Endothelial cell of umbilical vein (primary cell): ENCODE measurements around the gene LENG8. TPM values are rescaled to one million over a fixed set of nuclear protein-coding genes. Genes with fewer than 3 reads are reported as not detected.

Experiments
- BruUV-seq: library from RNA; stranded (reverse); fragments of 400-500 nt; replicated peaks from 2 replicates; lab custom pipeline; 2021; lab: Mats Ljungman, UMichigan
- CTCF ChIA-PET: fragments of 300-600, 350-600 bp; sonication (Branson Sonifier 250); formaldehyde crosslinking; loops from one replicate; lab custom pipeline; 2021; ENCODE audit warnings: antibody characterized with exemption, inconsistent platforms; lab: Charles Lee
- POLR2A ChIA-PET: fragments of 300-600, 350-600 bp; sonication (Branson Sonifier 250); formaldehyde crosslinking; loops from one replicate; lab custom pipeline; 2021; ENCODE audit warnings: antibody characterized with exemption, inconsistent platforms; lab: Charles Lee
- DNase-seq: peaks from one replicate; pipeline ENCODE4 v3.0.0-alpha.2; 2011; ENCODE audit warnings: low read depth, low spot score
- FAIRE-seq: peaks from 2 replicates; lab custom pipeline; 2011; peaks lifted over from hg19 to GRCh38; lab: Jason Lieb, UNC
- H2AFZ ChIP-seq: 2 replicates; pipeline ENCODE4 v1.6.0; 2012; ENCODE audit warnings: low read depth, low read length, control low read depth, inconsistent platforms
- H3K27ac ChIP-seq: 2 replicates; pipeline ENCODE4 v1.5.1; 2011; ENCODE audit warnings: low read depth, mild to moderate bottlenecking, control low read depth, low read length, moderate library complexity; ENCODE audit not compliant: insufficient read depth
- H3K27me3 ChIP-seq, 2 experiments: 2 replicates each; pipeline versions ENCODE4 v1.6.0 to v1.6.1; 2011; ENCODE audit warnings: low read length in 2 of 2, mixed read lengths in 1 of 2; ENCODE audit not compliant: control insufficient read depth in 2 of 2, insufficient read depth in 2 of 2
- H3K36me3 ChIP-seq, 2 experiments: 2 replicates in 1 of 2; 3 replicates in 1 of 2; pipeline ENCODE4 v1.5.1; 2011; ENCODE audit warnings: low read length in 2 of 2, mild to moderate bottlenecking in 1 of 2, moderate library complexity in 1 of 2; ENCODE audit not compliant: control insufficient read depth in 2 of 2, insufficient read depth in 2 of 2; ENCODE audit errors: extremely low read depth in 1 of 2
- H3K4me1 ChIP-seq: 3 replicates; pipeline ENCODE4 v1.5.1; 2011; ENCODE audit warnings: mild to moderate bottlenecking, low read length; ENCODE audit not compliant: control insufficient read depth, insufficient read depth; ENCODE audit errors: extremely low read depth
- H3K4me2 ChIP-seq: 2 replicates; pipeline ENCODE4 v1.6.1; 2011; ENCODE audit warnings: low read length, control low read depth, mixed read lengths; ENCODE audit not compliant: insufficient read depth
- H3K4me3 ChIP-seq, 3 experiments: fragments of 200-600 bp in 1 of 3; sonication (generic), shearing (Covaris generic) in 1 of 3; replicated peaks in 1 of 3; 2 replicates each; pipeline ENCODE4 v1.5.1; 2011 to 2016; ENCODE audit warnings: control low read depth in 3 of 3, low read length in 3 of 3, mild to moderate bottlenecking in 2 of 3, inconsistent platforms in 1 of 3, low read depth in 1 of 3, moderate library complexity in 1 of 3; ENCODE audit not compliant: insufficient read depth in 1 of 3
- H3K79me2 ChIP-seq: 2 replicates; pipeline ENCODE4 v1.6.0; 2012; ENCODE audit warnings: low read length, inconsistent platforms; ENCODE audit not compliant: control insufficient read depth, insufficient read depth
- H3K9ac ChIP-seq: replicated peaks from 2 replicates; pipeline ENCODE3; 2011; ENCODE audit warnings: low read length, control low read depth; ENCODE audit not compliant: insufficient read depth; ENCODE audit errors: extremely low read depth
- H3K9me1 ChIP-seq: replicated peaks from 3 replicates; pipeline ENCODE4 v1.6.0; 2011; ENCODE audit warnings: mild to moderate bottlenecking, low read length; ENCODE audit not compliant: control insufficient read depth, insufficient read depth; ENCODE audit errors: extremely low read depth
- H3K9me3 ChIP-seq: replicated peaks from 2 replicates; pipeline ENCODE4 v1.5.1; 2012; ENCODE audit warnings: low read length, inconsistent platforms; ENCODE audit not compliant: control insufficient read depth, insufficient read depth
- H4K20me1 ChIP-seq: replicated peaks from 2 replicates; pipeline ENCODE3; 2011; ENCODE audit warnings: mild to moderate bottlenecking, low read length; ENCODE audit not compliant: control insufficient read depth, insufficient read depth; ENCODE audit errors: extremely low read depth
- EZH2 ChIP-seq: IDR thresholded peaks from 2 replicates; pipeline ENCODE4 v1.6.1; 2012; ENCODE audit warnings: borderline replicate concordance, low read depth, mild to moderate bottlenecking, moderate library complexity, low read length, inconsistent platforms; ENCODE audit not compliant: severe bottlenecking
- FOS ChIP-seq: IDR thresholded peaks from 2 replicates; pipeline ENCODE4 v1.6.1; 2011; ENCODE audit warnings: mild to moderate bottlenecking, low read length, moderate library complexity, borderline replicate concordance; ENCODE audit not compliant: insufficient read depth
- GATA2 ChIP-seq: IDR thresholded peaks from 2 replicates; pipeline ENCODE4 v1.7.0; 2011; ENCODE audit warnings: low read depth, mild to moderate bottlenecking, moderate library complexity, mixed read lengths, low read length; ENCODE audit not compliant: insufficient read length, insufficient read depth
- JUN ChIP-seq: IDR thresholded peaks from 2 replicates; pipeline ENCODE4 v1.6.1; 2011; ENCODE audit warnings: borderline replicate concordance, low read depth; ENCODE audit not compliant: insufficient read length, insufficient read depth
- MYC ChIP-seq: IDR thresholded peaks from one replicate; pipeline ENCODE4 v1.6.1; 2011; ENCODE audit warnings: mild to moderate bottlenecking, low read depth, low read length
- POLR2AphosphoS5 ChIP-seq: IDR thresholded peaks from 2 replicates; pipeline ENCODE4 v1.6.1; 2012; ENCODE audit warnings: low read depth, mild to moderate bottlenecking, control low read depth, low read length, moderate library complexity; ENCODE audit not compliant: insufficient read depth
- dilution Hi-C: fragments of 300-500 bp; cut with MboI; formaldehyde crosslinking; loops from one replicate; pipeline ENCODE4 v1.15.0; 2019; ENCODE audit warnings: low sequenced_read_pairs; ENCODE audit not compliant: extremely low pct_ligation_motif_present
- intact Hi-C: fragments of 100-400 bp; cut with micrococcal nuclease; formaldehyde crosslinking; loops from one replicate; pipeline ENCODE4 v1.10.0; 2022
- polyA plus RNA-seq, 4 experiments: library from polyadenylated mRNA; depleted of rRNA in 3 of 4; stranded (reverse) in 3 of 4; unstranded in 1 of 4; fragments of >200 nt; gene quantifications; 2 replicates each; pipeline versions ENCODE4 v1.2.1 to v1.2.3, GENCODE V29; 2011 to 2012; ENCODE audit warnings: missing spikeins in 1 of 4
- total RNA-seq: library from RNA; stranded (reverse); gene quantifications from 2 replicates; pipeline ENCODE4 v1.2.3, GENCODE V29; 2021
- TF ChIP-seq, protein P1 (sequence below), 2 donors: IDR thresholded peaks; 1 replicate in 1 of 2; 2 replicates in 1 of 2; pipeline ENCODE4 v1.5.1; 2011; ENCODE audit warnings: low read length in 2 of 2, mild to moderate bottlenecking in 2 of 2, moderate library complexity in 2 of 2, control low read depth in 1 of 2, inconsistent platforms in 1 of 2, low read depth in 1 of 2; ENCODE audit not compliant: insufficient read depth in 1 of 2; ENCODE audit errors: extremely low read depth in 1 of 2
- TF ChIP-seq, protein P2 (sequence below): IDR thresholded peaks from 2 replicates; pipeline ENCODE4 v1.6.1; 2011; ENCODE audit not compliant: insufficient read depth, insufficient read length

LENG8 gene
- total and polyA plus RNA-seq, 2 donors (not counting 3 experiments of a cell fraction or from before 2014, with no cell fraction given): 130 to 218 TPM

DNA sequence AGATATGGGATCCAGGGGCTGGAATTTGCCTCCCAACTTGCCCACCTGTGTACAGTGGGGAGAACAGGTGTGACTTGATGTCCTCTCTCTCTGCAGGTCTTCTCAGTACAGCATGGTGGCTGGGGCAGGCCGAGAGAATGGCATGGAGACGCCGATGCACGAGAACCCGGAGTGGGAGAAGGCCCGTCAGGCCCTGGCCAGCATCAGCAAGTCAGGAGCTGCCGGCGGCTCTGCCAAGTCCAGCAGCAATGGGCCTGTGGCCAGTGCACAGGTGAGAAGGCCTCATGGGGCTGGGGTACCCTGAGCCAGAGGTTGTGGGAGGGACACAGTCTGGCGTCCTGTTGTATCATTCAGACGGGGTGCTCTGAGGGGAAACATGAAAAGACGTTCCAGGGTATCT, 3.0 kb downstream of the LENG8 start:
- no peak overlapping the region for H3K9ac ChIP-seq
- CTCF ChIA-PET: no interaction called here
- no peaks in the 10 kb centered on the region for H3K27me3 ChIP-seq
- no peak for TF ChIP-seq GATA2
- TF ChIP-seq POLR2AphosphoS5: no peak
- no peak for TF ChIP-seq JUN
- TF ChIP-seq EZH2: no peak
- TF ChIP-seq, protein P1, sequence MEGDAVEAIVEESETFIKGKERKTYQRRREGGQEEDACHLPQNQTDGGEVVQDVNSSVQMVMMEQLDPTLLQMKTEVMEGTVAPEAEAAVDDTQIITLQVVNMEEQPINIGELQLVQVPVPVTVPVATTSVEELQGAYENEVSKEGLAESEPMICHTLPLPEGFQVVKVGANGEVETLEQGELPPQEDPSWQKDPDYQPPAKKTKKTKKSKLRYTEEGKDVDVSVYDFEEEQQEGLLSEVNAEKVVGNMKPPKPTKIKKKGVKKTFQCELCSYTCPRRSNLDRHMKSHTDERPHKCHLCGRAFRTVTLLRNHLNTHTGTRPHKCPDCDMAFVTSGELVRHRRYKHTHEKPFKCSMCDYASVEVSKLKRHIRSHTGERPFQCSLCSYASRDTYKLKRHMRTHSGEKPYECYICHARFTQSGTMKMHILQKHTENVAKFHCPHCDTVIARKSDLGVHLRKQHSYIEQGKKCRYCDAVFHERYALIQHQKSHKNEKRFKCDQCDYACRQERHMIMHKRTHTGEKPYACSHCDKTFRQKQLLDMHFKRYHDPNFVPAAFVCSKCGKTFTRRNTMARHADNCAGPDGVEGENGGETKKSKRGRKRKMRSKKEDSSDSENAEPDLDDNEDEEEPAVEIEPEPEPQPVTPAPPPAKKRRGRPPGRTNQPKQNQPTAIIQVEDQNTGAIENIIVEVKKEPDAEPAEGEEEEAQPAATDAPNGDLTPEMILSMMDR (IDR thresholded peaks at IDR 0.05; ENCODE audit: extremely low read depth in 1 of 2, insufficient read depth in 1 of 2, low read depth in 1 of 2, low read length in 2 of 2): no peak
- TF ChIP-seq MYC: no peak
- TF ChIP-seq, protein P2, sequence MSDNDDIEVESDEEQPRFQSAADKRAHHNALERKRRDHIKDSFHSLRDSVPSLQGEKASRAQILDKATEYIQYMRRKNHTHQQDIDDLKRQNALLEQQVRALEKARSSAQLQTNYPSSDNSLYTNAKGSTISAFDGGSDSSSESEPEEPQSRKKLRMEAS: no peak
- TF ChIP-seq FOS: no peak
- peaks cover 87% of the 10 kb centered on the region for H3K79me2 ChIP-seq
- FAIRE-seq: no peak
- H3K4me3 ChIP-seq: no peak overlapping the region
- peaks cover 11% of the 10 kb centered on the region for H4K20me1 ChIP-seq
- H3K36me3 ChIP-seq: peaks cover 46 to 60% of the 10 kb centered on the region in 2 experiments
- H3K27ac ChIP-seq: no peak overlapping the region
- no TSS peak for BruUV-seq
- H2AFZ ChIP-seq: no peak overlapping the region
- H3K9me3 ChIP-seq: no peaks in the 10 kb centered on the region
- no peak overlapping the region for H3K4me2 ChIP-seq
- POLR2A ChIA-PET: no interaction called here
- peaks cover 22% of the 10 kb centered on the region for H3K4me1 ChIP-seq
- dilution Hi-C loops (no loop called here), intact Hi-C loops (no loop called here)
- no peak for DNase-seq
- no peaks in the 10 kb centered on the region for H3K9me1 ChIP-seq
